NCI-H187 (cell line): ENCODE measurements around the gene PSD.

Experiments
- DNase-seq, 2 experiments: peaks; one replicate each; lab custom pipeline; 2025; lab: John Stamatoyannopoulos, UW

Gene PSD

GRCh38 chr10:102444851-102445250 lies 26.3 kb upstream of the PSD start:
- no peak for DNase-seq

- DNase-seq: no peak
Measured at GRCh38 chr10:102438374-102438773, 19.8 kb upstream of the PSD start.

GRCh38 chr10:102437515-102437914 lies 18.9 kb upstream of the PSD start:
- DNase-seq: no peak

- no peak for DNase-seq
Measured at GRCh38 chr10:102436312-102436711, 17.7 kb upstream of the PSD start.

- DNase-seq: no peak
Measured at GRCh38 chr10:102435529-102436233, 17.1 kb upstream of the PSD start.

GRCh38 chr10:102435133-102435497 lies 16.5 kb upstream of the PSD start:
- no peak for DNase-seq

GRCh38 chr10:102434394-102435132 lies 16.0 kb upstream of the PSD start:
- no peak for DNase-seq

GRCh38 chr10:102433619-102434046 lies 15.0 kb upstream of the PSD start:
- DNase-seq: no peak

GRCh38 chr10:102432162-102432950 lies 13.8 kb upstream of the PSD start, which contains the start of gene CUEDC2:
Gene CUEDC2 (minus strand): TSS chr10:102432574. CDS start chr10:102425188, 7,386 bp downstream.
- DNase-seq: peak; percentile 89 to 93

GRCh38 chr10:102431452-102432124 lies 13.0 kb upstream of the PSD start:
- DNase-seq: no peak

- DNase-seq: no peak
Measured at GRCh38 chr10:102429468-102429867, 10.9 kb upstream of the PSD start.

GRCh38 chr10:102426803-102427287 lies 8.3 kb upstream of the PSD start:
- DNase-seq: no peak

- DNase-seq: no peak
Measured at GRCh38 chr10:102425444-102425843, 6.9 kb upstream of the PSD start.

- no peak for DNase-seq
Measured at GRCh38 chr10:102424916-102425315, 6.3 kb upstream of the PSD start.

GRCh38 chr10:102424145-102424544 lies 5.6 kb upstream of the PSD start:
- DNase-seq: no peak

GRCh38 chr10:102423372-102423968 lies 4.9 kb upstream of the PSD start:
- no peak for DNase-seq

- DNase-seq: peak in 1 of 2 experiments; percentile 13
Measured at GRCh38 chr10:102422545-102423129, 4.1 kb upstream of the PSD start.

GRCh38 chr10:102421757-102422512 lies 3.4 kb upstream of the PSD start:
- no peak for DNase-seq

- DNase-seq: no peak
Measured at GRCh38 chr10:102421507-102421756, 2.8 kb upstream of the PSD start.

- DNase-seq: peak; percentile 75 to 96
Measured at GRCh38 chr10:102420714-102421506, 2.3 kb upstream of the PSD start, which contains the start of gene FBXL15. Gene FBXL15 (plus strand): TSS chr10:102420836. CDS start chr10:102421130, 294 bp downstream.
